Activated CD4-positive, alpha-beta T cell treated with anti-CD3 and anti-CD28 coated beads, Interleukin-2, amount 50 U/mL, for 24 hours (primary cell): ENCODE measurements around the gene ZFP36L2.

Source experiments
- DNase-seq, 2 donors: peaks; one replicate each; pipeline ENCODE4 v3.0.0-alpha.2; 2020; ENCODE audit warnings: low read depth in 1 of 2, low spot score in 1 of 2

The ZFP36L2 gene

GRCh38 chr2:43188561-43189386 is 37.6 kb downstream of the ZFP36L2 start:
- DNase-seq: no peak

GRCh38 chr2:43186679-43187374 is 39.6 kb downstream of the ZFP36L2 start:
- no peak for DNase-seq

GRCh38 chr2:43186321-43186678 is 40.1 kb downstream of the ZFP36L2 start:
- DNase-seq: no peak

DNA sequence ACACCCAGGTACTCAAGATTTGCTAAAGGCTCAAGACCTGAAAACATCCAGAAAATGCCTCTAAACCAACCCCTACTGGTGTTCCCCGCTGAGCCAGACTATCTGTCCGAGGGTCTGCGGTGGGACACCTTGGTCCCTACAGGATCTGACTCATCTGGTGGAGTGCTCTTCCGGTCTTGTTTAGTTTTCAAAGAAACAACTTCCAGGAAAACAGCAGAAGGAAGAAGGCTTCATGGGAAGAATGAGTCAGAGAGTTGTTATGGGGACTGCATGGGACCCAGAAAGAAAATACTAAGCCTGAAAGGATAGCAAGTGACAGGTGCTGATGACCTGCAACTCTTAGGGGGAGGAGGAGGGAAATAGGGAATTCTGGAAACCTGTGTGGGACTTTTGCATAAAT is 41.3 kb downstream of the ZFP36L2 start:
- no peak for DNase-seq

GRCh38 chr2:43184339-43184895 is 42.0 kb downstream of the ZFP36L2 start:
- DNase-seq: peak in 1 of 2 donors; percentile 46

DNA sequence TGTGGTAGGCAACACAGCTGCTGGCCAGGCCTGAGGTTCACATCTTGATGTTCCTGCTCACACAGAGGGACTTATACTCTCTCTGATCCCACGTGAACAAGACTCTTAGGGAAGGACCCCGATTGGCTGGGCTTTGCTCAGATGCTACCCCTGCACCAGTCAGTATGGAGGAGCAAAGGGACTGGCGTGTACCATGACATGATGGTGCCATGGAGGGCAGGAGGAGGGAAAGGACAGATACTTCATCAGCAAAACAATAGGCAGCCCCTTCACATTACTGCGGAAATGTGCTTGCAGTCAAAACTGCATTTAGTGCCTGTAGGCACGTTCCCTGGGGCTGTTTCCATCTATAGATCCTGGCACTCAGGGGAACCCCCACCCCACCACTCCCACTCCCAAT is 42.7 kb downstream of the ZFP36L2 start:
- no peak for DNase-seq

DNA sequence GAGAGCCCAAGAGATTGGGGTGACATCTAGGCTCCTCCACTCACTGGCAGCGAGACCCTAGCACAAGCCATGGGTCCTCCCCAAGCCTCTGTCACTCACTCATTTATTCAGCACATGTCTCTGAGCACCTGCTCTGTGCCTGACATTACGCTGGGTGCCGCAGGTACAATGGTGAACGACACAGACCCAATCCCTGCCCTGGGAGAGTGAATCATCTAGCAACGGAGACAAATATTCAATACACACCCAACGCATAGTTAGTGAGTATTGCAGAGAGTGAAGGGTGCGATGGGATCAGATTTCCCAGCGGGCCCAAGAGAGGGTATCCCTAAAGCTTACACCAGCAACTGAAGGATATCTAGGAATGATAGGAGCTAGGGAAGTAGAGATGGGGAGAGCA is 45.5 kb downstream of the ZFP36L2 start:
- no peak for DNase-seq

- DNase-seq: no peak
Measured at GRCh38 chr2:43179942-43180341, 46.5 kb downstream of the ZFP36L2 start.

- DNase-seq: no peak
Measured at GRCh38 chr2:43178602-43179542, 47.5 kb downstream of the ZFP36L2 start.

- DNase-seq: no peak
Measured at GRCh38 chr2:43178055-43178598, 48.3 kb downstream of the ZFP36L2 start.

- DNase-seq: no peak
Measured at GRCh38 chr2:43176449-43176848, 50.0 kb downstream of the ZFP36L2 start.

DNA sequence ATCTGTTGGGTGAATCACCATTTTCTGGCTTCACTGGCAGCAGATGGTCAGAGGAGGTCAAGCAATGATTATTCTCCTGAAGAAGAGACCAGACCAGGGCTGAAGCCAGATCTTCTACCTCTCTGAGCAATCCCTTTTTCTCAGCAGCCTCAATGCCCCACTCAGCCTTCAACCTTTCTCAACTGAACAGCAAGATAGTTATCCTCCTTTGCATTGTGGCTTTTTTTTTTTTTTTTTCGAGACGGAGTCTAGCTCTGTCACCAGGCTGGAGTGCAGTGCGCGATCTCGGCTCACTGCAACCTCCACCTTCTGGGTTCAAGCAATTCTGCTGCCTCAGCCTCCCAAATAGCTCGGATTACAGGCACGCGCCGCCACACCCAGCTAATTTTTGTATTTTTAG is 50.5 kb downstream of the ZFP36L2 start:
- DNase-seq: no peak

DNA sequence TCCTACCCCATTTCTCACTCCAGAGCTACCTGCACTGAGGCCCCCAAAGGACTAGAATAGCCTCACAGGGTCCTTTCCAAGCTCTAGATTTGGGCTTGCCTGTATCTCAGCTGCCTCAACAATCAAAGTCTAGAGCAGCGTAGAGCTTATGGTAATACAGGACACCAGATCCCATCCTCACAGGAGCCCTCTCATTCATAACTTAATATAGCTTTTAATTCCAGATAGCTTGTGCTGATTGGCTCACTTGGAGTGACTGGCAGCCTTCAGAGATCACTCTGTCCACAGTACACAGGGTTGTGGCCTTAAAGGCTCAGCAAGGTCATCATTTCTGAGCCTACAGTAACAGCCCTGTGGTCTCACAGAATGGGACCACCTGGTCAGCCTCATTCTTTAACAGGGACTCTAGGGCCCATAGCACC is 51.4 kb downstream of the ZFP36L2 start:
- DNase-seq: no peak

DNA sequence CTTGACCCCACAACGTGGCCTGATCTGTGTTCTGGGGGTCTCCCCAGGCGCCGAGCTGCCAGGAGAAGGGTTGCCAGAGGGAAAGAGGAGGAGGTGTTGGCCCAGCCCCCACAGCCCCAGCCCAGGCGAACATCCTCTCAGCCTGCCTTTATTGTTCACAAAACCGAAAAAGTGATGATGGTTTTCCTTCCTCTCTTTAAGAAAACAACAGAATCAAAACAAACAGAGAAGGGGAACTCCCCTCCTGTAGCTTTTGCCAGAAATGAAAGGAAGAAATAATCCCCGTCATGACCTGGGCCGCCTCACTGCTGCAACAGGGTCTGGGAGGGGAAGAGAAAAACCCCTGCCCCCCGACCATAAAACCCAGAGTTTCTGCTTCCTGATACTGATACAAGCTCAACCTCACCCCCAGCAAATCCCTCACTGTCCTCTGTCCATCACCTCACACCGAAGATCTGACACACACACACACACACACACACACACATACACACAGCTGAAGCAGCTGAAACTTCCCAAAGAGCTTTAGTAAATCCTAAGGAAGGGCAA is 52.0 kb downstream of the ZFP36L2 start:
- DNase-seq: peak; percentile 41 to 73
